K562 (cell line): ENCODE measurements around the gene ADGRD1.

ENCODE experiments used
- ATF1 ChIP-seq, 2 experiments: fragments of 450-650 bp in 1 of 2; IDR thresholded peaks; 2 replicates each; pipeline ENCODE4 v1.6.1; 2016; ENCODE audit warnings: missing compliant biosample characterization in 1 of 2, missing genetic modification characterization in 1 of 2
- ATF4 ChIP-seq: fragments of 450-650 bp; formaldehyde crosslinking; IDR thresholded peaks from 2 replicates; pipeline ENCODE4 v1.4.0; 2022; ENCODE audit warnings: mild to moderate bottlenecking, moderate library complexity
- CHD4 ChIP-seq: fragments of 200-600 bp; sonication (generic); IDR thresholded peaks from 3 replicates; pipeline ENCODE4 v1.6.1; 2012; ENCODE audit warnings: low read depth, mild to moderate bottlenecking, mixed read lengths, low read length, inconsistent platforms; ENCODE audit not compliant: insufficient read depth, insufficient replicate concordance, poor library complexity, severe bottlenecking
- EZH2 ChIP-seq: IDR thresholded peaks from 2 replicates; pipeline ENCODE4 v1.6.1; 2012; ENCODE audit warnings: low read depth, mild to moderate bottlenecking, inconsistent platforms, low read length, borderline replicate concordance
- NELFE ChIP-seq: IDR thresholded peaks from 2 replicates; pipeline ENCODE4 v1.6.1; 2011; ENCODE audit warnings: mild to moderate bottlenecking; ENCODE audit not compliant: insufficient read depth, insufficient read length
- NFYB ChIP-seq: IDR thresholded peaks from 2 replicates; pipeline ENCODE4 v1.6.1; 2011; ENCODE audit warnings: mild to moderate bottlenecking, moderate library complexity; ENCODE audit not compliant: insufficient read length; ENCODE audit errors: extremely low read depth
- POLR2A ChIP-seq: fragments of 450-650 bp; conservative IDR thresholded peaks from 2 replicates; pipeline ENCODE4 v1.6.1; 2016
- USF1 ChIP-seq: sonication (generic); formaldehyde crosslinking; IDR thresholded peaks from 2 replicates; pipeline ENCODE4 v1.9.0; 2022; ENCODE audit warnings: mild to moderate bottlenecking, missing genetic modification reagents
- USF2 ChIP-seq: sonication (generic); formaldehyde crosslinking; IDR thresholded peaks from 2 replicates; pipeline ENCODE4 v1.5.0; 2020; ENCODE audit warnings: missing genetic modification reagents
- YY1 ChIP-seq, 3 experiments: IDR thresholded peaks; 2 replicates each; pipeline ENCODE4 v1.6.1; 2011; ENCODE audit warnings: low read length in 2 of 3, mild to moderate bottlenecking in 2 of 3, moderate library complexity in 2 of 3, borderline replicate concordance in 1 of 3, control low read depth in 1 of 3, low read depth in 1 of 3; ENCODE audit not compliant: insufficient read depth in 3 of 3, insufficient replicate concordance in 2 of 3, control insufficient read depth in 1 of 3, insufficient read length in 1 of 3; ENCODE audit errors: extremely low read depth in 1 of 3
- ZBTB12 ChIP-seq: fragments of 250-450 bp; sonication (Bioruptor Pico); IDR thresholded peaks from 2 replicates; pipeline ENCODE4 v1.4.0; 2020
- ZFP1 ChIP-seq: fragments of 450-650 bp; formaldehyde crosslinking; IDR thresholded peaks from 2 replicates; pipeline ENCODE4 v1.4.0; 2020; ENCODE audit warnings: mild to moderate bottlenecking, mixed read lengths
- ZNF133 ChIP-seq: fragments of 250-450 bp; sonication (Bioruptor Pico); IDR thresholded peaks from 2 replicates; pipeline ENCODE4 v1.4.0; 2020; ENCODE audit warnings: mild to moderate bottlenecking
- ZNF174 ChIP-seq: fragments of 250-450 bp; sonication (Bioruptor Pico); IDR thresholded peaks from 2 replicates; pipeline ENCODE4 v1.4.0; 2020; ENCODE audit warnings: mild to moderate bottlenecking

- TF ChIP-seq CHD4 (no peak), USF2 (CRISPR knock-in tag) (no peak), ZNF174 (no peak), YY1 (IDR thresholded peaks at IDR 0.05; ENCODE audit: borderline replicate concordance in 1 of 3, control insufficient read depth in 1 of 3, extremely low read depth in 1 of 3, insufficient read depth in 3 of 3, insufficient read length in 1 of 3, insufficient replicate concordance in 2 of 3, low read depth in 1 of 3, low read length in 2 of 3) (no peak), NELFE (no peak), ZFP1 (CRISPR knock-in tag) (no peak), POLR2A (no peak), ZBTB12 (CRISPR knock-in tag) (no peak), ATF1 (CRISPR knock-in tag; IDR thresholded peaks at IDR 0.05) (no peak), ATF1 (tag; IDR thresholded peaks at IDR 0.05) (no peak), EZH2 (0 out of 2 replicates have a peak, but pooled peaks have one; percentile 67), ATF4 (CRISPR knock-in tag) (no peak), NFYB (no peak), ZNF133 (CRISPR knock-in tag) (no peak), USF1 (CRISPR knock-in tag) (no peak)
These were observed 20.3 kb upstream of the ADGRD1 start for GRCh38 chr12:130933269-130933995.
